NT2/D1 (cell line): Measurements from ENCODE around the gene TOP3B.

Experiments
- SUZ12 ChIP-seq: IDR thresholded peaks from 2 replicates; pipeline ENCODE4 v1.6.1; 2011; ENCODE audit not compliant: insufficient read length, insufficient read depth; ENCODE audit errors: extremely low read depth
- ZNF274 ChIP-seq: IDR thresholded peaks from 2 replicates; pipeline ENCODE4 v1.6.1; 2011; ENCODE audit warnings: mild to moderate bottlenecking, low read depth, low read length

DNA sequence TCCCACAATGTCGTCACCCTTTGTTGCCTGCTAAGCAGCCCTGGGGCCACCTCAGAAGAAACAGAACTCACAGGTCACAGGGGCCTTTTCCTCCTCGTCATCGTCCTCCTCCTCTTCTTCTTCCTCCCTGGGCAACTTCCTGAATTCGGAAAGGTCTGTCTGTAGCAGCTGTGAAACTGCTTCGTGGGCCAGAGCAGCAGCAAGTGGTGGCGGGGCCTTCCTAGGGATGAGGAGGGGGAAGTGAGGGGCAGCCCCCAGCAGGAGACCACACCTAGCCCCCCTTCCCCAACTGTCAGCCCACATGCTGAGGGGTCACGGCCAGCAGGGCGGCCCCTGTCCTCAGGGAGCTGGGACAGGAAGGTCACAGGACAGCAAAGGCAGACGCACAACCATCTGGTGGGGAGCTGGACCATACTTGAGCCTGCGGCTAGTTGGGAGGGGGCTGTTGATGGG lies 43.1 kb downstream of the TOP3B start:
- TF ChIP-seq ZNF274 (no peak), SUZ12 (no peak)
